HFF-Myc (cell line): ENCODE results near the gene DOK1.
"Not testable (repeated sequence)": the region's sequence is repeated elsewhere in the genome, so short reads cannot be mapped to it uniquely, and the experiment has no call there.

Experiments used
- DNase-seq: peaks from one replicate; pipeline ENCODE4 v3.0.0-alpha.2; 2011; ENCODE audit warnings: low read depth; ENCODE audit errors: extremely low read depth
- H3K4me3 ChIP-seq: replicated peaks from 2 replicates; pipeline ENCODE4 v1.5.1; 2011; ENCODE audit warnings: low read depth, mild to moderate bottlenecking, control low read depth, low read length
- TF ChIP-seq, protein P1 (sequence below): IDR thresholded peaks from 2 replicates; pipeline ENCODE4 v1.5.1; 2012; ENCODE audit warnings: mild to moderate bottlenecking, low read depth, low read length, control low read depth; ENCODE audit errors: missing control alignments

DOK1 gene

DNA sequence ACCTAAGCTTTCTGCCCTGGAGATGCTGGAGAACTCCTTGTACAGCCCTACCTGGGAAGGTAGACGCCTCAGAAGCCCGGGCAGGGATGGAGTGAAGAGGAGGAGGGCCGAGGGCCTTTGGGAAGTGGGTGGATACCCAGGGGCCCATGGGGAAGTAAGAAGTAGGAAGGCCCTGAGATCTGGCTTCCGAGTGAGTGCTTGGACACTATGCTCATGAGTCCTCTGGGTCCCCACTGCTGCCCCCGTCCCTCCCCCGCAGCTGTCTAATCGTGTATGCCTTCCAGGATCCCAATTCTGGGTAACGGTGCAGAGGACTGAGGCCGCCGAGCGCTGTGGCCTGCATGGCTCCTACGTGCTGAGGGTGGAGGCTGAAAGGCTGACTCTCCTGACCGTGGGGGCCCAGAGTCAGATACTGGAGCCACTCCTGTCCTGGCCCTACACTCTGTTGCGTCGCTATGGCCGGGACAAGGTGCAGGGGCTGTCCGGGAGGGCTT is 1.1 kb downstream of the DOK1 start:
- peak overlapping the region; percentile 73 for H3K4me3 ChIP-seq
- DNase-seq = no peak
- TF ChIP-seq, protein P1, sequence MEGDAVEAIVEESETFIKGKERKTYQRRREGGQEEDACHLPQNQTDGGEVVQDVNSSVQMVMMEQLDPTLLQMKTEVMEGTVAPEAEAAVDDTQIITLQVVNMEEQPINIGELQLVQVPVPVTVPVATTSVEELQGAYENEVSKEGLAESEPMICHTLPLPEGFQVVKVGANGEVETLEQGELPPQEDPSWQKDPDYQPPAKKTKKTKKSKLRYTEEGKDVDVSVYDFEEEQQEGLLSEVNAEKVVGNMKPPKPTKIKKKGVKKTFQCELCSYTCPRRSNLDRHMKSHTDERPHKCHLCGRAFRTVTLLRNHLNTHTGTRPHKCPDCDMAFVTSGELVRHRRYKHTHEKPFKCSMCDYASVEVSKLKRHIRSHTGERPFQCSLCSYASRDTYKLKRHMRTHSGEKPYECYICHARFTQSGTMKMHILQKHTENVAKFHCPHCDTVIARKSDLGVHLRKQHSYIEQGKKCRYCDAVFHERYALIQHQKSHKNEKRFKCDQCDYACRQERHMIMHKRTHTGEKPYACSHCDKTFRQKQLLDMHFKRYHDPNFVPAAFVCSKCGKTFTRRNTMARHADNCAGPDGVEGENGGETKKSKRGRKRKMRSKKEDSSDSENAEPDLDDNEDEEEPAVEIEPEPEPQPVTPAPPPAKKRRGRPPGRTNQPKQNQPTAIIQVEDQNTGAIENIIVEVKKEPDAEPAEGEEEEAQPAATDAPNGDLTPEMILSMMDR = no peak

DNA sequence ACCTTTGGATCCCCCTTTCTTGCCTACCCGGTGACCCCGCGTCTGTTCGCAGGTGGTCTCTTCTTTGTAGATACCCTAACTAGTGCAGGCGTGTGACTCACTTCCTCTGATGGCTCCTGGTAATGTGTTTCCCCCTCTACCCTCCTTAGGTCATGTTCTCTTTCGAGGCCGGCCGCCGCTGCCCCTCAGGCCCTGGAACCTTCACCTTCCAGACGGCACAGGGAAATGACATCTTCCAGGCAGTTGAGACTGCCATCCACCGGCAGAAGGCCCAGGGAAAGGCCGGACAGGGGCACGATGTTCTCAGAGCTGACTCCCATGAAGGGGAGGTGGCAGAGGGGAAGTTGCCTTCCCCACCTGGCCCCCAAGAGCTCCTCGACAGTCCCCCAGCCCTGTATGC is 1.6 kb downstream of the DOK1 start:
- no peak overlapping the region for H3K4me3 ChIP-seq
- DNase-seq = no peak
- TF ChIP-seq, protein P1 = no peak

DNA sequence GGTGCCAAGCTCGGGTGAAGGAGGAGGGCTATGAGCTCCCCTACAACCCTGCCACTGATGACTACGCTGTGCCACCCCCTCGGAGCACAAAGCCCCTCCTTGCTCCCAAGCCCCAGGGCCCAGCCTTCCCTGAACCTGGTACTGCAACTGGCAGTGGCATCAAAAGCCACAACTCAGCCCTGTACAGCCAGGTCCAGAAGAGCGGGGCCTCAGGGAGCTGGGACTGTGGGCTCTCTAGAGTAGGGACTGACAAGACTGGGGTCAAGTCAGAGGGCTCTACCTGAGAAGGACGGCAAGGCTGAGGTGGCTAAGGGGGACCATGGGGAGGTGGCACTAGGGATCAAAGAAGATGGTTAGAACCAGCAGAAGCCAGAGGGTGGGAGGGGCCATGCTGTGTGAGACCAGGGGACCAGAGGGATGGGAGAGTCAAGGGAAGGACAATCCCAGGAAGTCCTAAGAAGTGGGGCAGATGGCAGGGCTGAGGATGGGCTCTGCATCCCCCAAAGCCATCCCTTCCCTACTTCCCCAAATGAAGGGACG is 2.4 kb downstream of the DOK1 start:
- TF ChIP-seq, protein P1 = no peak
- no peak for DNase-seq

DNA sequence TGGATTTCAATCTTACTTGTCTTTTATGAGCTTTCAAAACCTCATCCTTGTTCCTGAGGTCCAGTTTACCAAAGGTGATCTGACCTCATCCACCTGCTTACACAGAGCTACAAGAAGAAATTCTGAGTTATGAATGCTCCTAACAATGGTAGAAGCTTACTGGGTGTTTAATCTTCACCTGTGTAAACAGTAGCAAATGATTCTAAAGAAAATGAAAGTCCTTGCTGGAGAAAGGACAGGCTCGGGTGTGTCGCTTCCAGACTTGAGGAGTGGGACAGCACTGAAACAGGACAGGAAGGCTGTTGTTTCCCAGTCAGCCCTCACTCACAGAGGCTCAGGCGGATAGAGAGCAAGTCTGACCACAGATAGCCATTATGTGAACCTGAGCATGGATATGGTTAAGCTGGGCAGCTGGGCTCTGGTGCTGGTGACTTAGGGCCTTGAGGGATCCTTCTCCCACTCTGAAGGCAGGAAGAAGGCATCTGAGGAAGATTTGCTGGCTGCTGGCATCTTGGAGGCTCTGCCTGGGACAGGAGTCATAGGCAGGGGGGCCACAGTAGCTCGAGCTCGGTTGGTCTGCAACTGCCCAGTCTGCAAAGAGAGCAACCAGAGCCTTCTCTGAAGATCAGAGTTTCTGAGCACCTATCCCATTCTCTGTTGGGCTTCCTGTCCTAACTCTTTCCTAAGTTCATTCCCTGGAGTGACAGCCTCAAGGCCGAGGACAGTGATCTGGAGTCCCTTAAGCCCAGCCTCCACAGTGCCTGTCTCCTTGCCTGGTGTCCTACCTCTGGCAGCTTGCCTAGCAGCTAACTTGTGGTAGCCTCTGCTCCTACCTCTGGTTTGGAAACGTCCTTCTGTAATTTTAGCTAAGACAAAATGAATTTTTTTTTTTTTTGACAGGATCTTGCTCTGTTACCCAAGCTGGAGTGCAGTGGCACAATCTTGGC is 4.0 kb downstream of the DOK1 start:
- no peak overlapping the region for H3K4me3 ChIP-seq
- TF ChIP-seq, protein P1 = no peak
- DNase-seq = no peak

More for the DNA sequence above, 2.4 kb downstream of the DOK1 start:
- H3K4me3 ChIP-seq = no peak overlapping the region

DNA sequence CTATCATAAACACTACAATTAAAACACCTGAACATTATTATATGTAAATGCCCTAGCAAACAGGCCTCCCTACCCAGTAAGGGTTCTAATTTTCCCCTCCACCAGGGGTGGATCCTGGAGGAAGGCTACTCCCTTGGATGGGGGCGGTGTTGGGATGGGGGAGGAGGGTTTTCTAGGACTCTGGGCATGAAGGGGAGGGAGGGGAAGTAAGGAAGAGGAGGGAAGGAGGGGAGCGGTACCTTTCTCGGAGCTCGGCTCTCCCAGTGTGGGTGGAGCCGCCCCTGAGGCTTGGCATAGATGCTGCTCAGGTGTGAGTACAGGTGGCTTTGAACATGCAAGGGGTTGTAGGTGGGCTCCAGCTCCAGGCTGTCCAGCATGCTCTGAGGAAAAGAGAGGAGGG is 5.4 kb downstream of the DOK1 start:
- TF ChIP-seq, protein P1 = no peak
- DNase-seq = no peak
- H3K4me3 ChIP-seq = no peak overlapping the region

DNA sequence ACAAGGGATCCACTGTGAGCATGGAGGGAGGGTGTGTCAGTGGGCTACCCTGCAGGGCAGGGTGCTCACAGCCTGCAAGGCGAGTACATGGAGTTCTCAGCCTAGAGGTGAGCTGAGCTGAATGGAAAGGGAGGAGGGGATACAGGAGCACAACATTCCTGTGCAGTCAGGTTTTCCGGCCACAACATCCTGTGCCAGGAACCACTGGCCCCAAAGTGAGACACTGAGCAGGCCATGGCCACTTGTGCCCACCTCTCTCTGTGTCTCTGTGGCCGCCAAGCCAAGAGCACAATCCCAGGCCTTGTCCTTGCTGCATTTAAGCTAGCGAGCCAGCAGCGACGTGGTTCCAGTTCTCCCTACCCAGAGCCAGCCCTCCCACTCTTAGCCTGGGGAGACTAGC is 6.1 kb downstream of the DOK1 start:
- H3K4me3 ChIP-seq = no peak overlapping the region
- TF ChIP-seq, protein P1 = no peak
- DNase-seq = no peak

DNA sequence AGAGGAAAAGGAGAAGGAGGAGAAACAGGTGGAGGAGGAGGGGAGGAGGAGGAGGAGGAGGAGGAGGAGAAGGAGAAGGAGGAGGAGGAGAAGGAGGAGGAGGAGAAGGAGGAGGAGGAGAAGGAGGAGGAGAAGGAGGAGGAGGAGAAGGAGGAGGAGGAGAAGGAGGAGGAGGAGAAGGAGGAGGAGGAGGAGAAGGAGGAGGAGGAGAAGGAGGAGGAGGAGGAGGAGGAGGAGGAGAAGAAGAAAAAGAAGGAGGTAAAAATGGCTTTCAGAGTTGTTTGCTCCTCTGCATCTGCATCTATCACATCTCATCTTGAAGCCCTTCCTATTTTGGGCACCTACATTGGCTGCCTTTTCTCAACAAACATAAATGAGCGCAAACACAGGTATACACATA is 6.5 kb downstream of the DOK1 start:
- H3K4me3 ChIP-seq, DNase-seq: not testable (repeated sequence)
